GF-D8 (cell line): ENCODE data around the gene NDN.
"Not testable (repeated sequence)": the region's sequence is repeated elsewhere in the genome, so short reads cannot be mapped to it uniquely, and the experiment has no call there.

ENCODE experiments used
- DNase-seq: peaks from one replicate; lab custom pipeline; 2025; lab: John Stamatoyannopoulos, UW

The NDN gene

GRCh38 chr15:23687143-23687470 lies at the start of gene NDN:
TSS of gene NDN (minus strand) at chr15:23687305. CDS start at chr15:23687217, 88 bp downstream.
- no peak for DNase-seq

- DNase-seq = no peak
These were observed 49.0 kb upstream of the NDN start for GRCh38 chr15:23736033-23736673.

- no peak for DNase-seq
These were observed 47.8 kb upstream of the NDN start for GRCh38 chr15:23734862-23735261.

GRCh38 chr15:23713874-23714656 lies 27.0 kb upstream of the NDN start:
- DNase-seq = not testable (repeated sequence)

GRCh38 chr15:23708332-23708731 lies 21.2 kb upstream of the NDN start:
- DNase-seq = no peak

GRCh38 chr15:23695282-23695681 lies 8.2 kb upstream of the NDN start:
- no peak for DNase-seq

GRCh38 chr15:23694592-23694991 lies 7.5 kb upstream of the NDN start:
- no peak for DNase-seq

GRCh38 chr15:23690450-23690852 lies 3.3 kb upstream of the NDN start:
- no peak for DNase-seq

GRCh38 chr15:23690015-23690414 lies 2.9 kb upstream of the NDN start:
- DNase-seq = no peak

GRCh38 chr15:23686466-23687142 lies 501 bp downstream of the NDN start:
- no peak for DNase-seq

GRCh38 chr15:23671481-23671880 lies 15.6 kb downstream of the NDN start:
- no peak for DNase-seq

- no peak for DNase-seq
These were observed 16.1 kb downstream of the NDN start for GRCh38 chr15:23670970-23671369.

- no peak for DNase-seq
These were observed 23.9 kb downstream of the NDN start for GRCh38 chr15:23663232-23663631.

GRCh38 chr15:23648920-23649515 lies 38.1 kb downstream of the NDN start:
- no peak for DNase-seq

- no peak for DNase-seq
These were observed 39.4 kb downstream of the NDN start, which contains the start of gene MAGEL2 for GRCh38 chr15:23647421-23648370. TSS of gene MAGEL2 (minus strand) at chr15:23647867. CDS start at chr15:23647742, 125 bp downstream.

- no peak for DNase-seq
These were observed 40.2 kb downstream of the NDN start for GRCh38 chr15:23647001-23647295.

- no peak for DNase-seq
These were observed 40.7 kb downstream of the NDN start for GRCh38 chr15:23646165-23647000.

GRCh38 chr15:23645371-23646164 lies 41.5 kb downstream of the NDN start:
- DNase-seq = no peak

GRCh38 chr15:23644829-23645228 lies 42.3 kb downstream of the NDN start:
- no peak for DNase-seq
